Stimulated activated CD8-positive, alpha-beta memory T cell treated with anti-CD3 and anti-CD28 coated beads, Interleukin-15, amount 100 ng/mL, for 24 hours (primary cell): Measurements from ENCODE around the gene CCT7.
"Not testable (repeated sequence)": the region's sequence is repeated elsewhere in the genome, so short reads cannot be mapped to it uniquely, and the experiment has no call there.

Experiments
- DNase-seq: peaks from one replicate; pipeline ENCODE4 v3.0.0-alpha.2; 2020; ENCODE audit warnings: low read depth

The CCT7 gene

DNA sequence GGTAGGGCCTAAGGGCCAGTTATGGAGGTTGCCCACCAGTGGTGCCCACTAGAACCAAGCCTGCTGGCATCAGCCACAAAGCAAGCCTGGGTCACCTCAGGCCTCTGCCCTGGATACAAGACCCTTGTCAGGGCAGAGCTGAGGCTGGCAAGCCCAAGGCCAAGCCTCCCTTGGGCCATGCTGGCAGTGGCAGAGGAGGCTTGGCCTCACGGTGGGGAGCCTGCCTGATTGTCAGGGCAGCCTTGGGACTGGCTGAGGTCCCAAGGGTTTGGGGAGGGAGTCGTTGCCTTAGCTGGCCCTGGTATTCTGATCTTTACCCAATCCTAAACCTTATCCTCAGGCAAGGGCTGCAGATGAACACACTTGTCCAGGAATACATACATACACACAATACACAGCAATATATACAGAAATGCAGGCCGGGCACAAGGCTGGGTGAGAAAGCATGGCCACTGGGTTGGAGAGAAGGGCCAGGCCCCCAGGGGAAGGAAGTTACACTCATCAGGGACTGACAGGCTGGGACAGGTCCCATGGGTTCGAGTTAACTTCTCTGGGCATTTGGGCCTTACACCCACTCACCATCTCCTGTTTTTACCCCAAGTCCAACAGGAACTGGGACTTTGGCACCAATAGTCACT is 21.0 kb downstream of the CCT7 start:
- DNase-seq, result no peak

GRCh38 chr2:73255907-73256617 is 22.0 kb downstream of the CCT7 start:
- DNase-seq, result no peak

GRCh38 chr2:73256618-73256922 is 22.5 kb downstream of the CCT7 start:
- no peak for DNase-seq

DNA sequence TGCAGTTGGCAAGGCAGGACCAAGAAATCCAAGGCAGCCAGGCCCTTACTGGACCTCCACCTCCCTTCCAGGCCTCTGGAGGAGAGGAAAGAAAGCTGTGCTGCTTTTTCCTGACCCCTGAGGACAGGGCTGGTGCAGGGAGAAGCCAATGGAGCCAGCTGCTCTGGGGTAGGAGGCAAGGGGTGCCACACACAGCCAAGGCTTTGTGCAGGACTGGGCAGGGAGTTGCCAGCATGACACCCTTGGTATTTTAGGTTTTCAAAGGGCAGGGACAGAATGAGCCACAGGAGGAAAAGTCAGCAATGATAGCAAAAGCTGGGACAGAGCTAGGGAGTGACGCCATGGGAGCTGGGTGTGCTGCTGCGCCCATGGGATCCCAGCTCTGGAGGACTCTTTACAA is 22.9 kb downstream of the CCT7 start:
- no peak for DNase-seq

GRCh38 chr2:73257425-73258125 is 23.5 kb downstream of the CCT7 start:
- DNase-seq, result no peak

DNA sequence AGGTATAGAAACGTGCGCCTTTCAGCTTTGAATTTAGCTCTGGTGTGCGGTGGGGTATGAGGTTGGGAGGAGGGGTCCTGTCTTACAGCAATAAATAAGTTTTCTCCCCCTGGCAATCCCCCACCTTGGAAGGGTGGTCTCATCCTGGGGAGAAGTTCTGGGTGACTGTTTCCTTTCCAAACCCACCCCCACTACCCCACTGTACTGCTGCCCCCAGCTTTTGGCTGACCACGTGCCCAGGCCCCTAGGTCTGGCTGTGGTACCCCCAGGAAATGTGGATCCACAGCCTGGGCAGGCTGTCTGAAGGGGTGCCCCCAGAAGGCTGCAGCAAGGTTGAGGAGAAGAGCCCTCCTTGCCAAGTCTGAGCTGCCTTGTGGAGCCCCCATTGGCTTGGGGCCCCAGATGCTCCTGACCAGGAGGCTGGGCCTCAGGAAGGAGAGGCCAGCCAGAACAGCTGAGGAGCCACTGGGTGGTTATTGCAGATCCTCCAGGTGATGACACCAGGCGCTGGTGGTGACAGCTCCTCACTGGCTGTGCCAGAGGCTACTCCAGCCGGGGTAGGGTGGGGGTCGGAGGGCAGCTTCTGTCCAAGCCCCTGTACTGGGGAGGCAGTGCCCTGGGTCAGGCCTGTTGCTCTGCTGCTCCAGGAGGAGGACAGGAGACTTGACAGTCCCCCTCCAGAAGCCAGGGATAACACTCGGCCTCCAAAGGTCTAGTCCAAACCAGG is 24.2 kb downstream of the CCT7 start:
- no peak for DNase-seq

DNA sequence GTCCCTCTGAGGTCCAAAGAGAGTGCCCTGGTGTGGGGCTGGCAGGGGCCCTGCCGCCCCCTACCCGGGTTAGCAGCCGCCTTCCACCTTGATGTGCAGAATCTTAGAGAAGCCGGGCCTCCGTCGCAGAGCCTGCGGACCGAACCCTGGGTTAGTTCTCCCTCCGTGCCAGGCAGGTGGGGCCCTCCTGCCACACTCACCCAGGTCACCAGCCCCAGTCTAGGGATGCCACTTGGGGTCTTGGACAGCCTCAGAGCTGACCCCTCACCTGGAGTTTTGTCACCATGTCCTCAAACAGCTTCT is 24.8 kb downstream of the CCT7 start:
- no peak for DNase-seq

DNA sequence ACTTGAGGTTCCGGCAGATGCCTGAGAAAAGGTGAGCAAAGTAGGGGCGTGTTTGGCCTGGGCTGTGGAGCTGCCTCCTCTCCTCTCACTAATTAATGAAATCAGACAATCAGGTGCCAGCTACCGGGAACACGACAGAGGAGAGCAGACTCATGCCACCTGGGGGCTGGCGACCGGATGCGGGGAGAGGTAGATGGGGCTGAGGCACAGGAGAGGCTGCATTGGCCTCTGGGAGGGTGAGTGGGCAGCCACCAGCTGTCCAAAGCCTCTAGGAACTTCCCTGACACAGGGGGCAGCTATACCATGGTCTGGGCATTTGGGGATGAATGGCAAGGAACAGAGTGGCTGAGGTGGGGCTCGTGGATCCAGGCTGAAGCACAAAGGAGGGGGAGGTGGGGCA is 25.2 kb downstream of the CCT7 start:
- no peak for DNase-seq

DNA sequence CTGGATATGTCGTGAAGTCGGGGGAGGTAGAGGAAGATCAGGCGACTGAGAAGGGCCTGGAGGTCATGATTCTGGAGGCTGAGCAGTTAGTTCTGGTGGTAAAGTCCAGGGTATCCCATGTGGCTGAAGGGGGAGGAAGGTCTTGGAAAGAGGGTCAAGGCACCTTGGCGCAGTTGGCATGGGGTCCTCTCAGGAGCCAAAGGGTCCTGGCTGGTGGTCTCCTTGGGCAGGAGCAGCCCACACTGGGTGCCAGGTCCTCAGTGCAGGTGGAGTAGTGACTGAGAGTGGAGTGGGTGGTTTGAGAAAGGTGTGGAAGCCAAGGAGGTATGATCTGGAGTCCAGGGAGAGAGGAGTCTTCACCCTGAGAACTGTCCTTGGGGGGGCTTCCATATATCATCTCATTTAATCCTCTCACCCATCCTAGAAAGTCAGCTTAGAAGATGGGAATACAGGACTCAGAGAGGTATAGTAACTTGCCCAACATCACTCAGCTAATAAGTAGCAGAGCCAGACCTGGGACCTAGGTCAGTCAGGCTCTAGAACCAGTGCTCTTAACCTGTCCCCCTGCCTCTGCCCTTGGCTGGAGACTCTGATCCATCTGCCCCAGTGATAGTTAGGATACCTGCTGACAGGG is 25.7 kb downstream of the CCT7 start:
- no peak for DNase-seq

- DNase-seq, result no peak
These were observed 26.4 kb downstream of the CCT7 start for GRCh38 chr2:73260338-73260984.

DNA sequence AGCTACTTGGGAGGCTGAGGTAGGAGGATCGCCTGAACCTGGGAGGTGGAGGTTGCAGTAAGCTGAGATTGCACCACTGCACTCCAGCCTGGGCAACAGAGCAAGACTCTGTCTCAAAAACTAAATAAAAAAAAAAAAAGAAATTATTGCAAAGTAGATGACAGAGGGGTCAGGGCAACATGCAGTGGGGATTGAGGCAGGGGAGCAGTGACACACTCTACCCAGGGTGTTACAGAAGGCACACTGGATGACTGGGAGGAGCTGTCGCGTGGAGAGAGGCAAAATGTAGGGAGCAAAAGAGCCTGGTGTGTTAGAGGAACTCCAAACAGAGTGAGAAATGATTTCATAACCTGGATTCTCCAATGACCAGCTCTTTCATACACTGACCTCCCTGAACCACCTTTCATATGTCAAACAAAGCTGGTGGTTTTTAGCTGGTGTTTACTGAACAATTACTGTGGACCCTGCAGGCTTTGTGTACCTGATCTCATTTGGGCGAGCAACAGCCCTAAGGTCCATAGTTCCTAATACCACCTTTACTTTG is 28.1 kb downstream of the CCT7 start:
- DNase-seq, result no peak

- not testable (repeated sequence) for DNase-seq
These were observed 28.8 kb downstream of the CCT7 start for GRCh38 chr2:73262691-73263429.

DNA sequence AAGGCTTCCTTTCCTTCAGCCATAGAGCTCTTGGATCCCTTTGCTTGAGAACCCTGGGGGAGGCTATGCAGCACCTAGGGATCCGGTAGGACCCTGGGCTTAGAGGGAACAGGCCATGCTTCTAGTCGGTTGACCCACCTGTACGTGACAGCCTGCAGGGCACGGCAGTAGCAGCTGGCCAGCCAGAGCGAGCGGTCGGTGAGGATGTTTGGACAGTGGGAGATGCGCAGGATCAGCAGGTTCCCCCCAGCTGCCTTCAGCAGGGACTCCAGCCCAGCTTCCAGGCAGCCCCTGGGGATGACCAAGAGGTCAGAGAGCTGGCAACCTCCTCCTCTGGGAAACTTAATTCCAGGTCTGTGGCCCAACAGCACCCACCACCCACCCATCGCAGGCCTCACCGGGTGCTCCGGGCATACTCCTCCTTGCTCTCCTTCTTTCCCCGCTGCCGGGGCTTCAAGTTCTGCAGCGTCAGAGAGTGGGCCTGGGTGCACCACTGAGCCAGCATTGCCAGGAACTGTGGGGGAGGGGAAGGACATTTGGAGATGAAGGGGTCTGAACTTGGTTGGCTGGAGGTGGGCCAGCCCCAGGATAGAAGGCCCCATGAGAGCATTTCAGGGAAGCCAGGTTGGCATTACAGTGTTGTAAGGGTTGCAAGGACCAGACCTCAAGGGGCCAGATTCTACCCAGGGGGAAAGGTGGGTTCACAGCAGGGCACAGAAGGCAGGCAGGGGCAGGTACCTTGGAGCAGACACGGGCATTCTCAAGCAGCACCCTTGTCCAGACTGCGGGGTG is 29.6 kb downstream of the CCT7 start:
- DNase-seq, result no peak

GRCh38 chr2:73264332-73264606 is 30.2 kb downstream of the CCT7 start:
- DNase-seq, result no peak

DNA sequence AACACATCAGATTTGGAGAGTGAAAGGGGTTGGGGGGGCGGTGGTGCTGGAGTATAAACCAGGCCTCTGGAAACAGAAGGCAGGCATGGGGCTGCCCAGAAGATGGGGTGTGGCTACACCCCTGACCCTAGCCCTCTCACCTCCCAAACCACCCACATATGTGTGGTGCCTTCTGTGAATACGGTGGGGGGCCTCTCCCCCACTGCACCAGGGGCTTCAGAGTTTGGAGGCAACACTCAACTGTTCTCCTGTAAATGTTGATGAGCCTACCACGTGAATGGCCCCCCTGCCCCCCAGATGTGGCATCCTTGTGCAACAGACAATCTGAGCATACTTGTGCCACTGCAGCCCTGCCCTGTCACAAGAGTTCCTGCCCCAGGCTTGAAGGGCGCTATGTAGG is 30.7 kb downstream of the CCT7 start:
- DNase-seq, result no peak

DNA sequence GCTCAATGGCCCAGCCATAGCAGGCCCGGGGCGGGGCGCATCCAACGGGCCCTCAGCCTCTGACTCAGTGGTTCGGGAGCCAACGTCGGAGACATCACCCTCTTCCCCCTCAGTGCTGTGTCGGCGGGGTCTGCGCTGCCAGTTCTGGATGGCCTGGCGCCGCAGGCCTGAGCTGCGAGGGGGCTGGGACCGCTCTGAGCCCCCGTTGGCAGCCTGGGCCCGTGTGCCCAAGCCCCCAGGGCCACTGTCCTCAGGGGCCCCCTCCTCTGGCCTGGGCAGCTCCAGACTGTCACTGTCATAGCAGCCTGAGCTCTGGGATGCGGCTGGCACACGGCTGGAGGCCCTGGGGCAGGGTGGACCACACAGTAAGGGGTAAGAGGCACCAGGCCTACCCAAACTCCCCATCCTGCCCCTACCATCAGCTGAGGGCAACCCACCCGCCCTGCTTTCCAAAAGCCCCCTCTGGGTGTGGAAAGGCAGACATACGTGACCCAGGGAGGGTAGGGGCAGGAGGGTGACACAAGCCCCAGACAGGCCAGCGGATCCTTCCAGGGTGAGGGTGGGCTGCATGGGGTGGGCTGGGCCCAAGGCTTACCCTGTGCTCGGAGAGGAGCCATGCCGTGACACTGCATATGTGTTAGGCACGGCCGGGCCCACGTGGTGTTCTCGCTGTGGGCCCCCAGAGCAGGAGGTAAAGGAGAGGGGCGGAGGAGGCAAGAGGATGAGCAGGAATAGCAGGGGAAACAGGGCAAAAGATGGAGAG is 31.4 kb downstream of the CCT7 start:
- DNase-seq, result no peak

- DNase-seq, result no peak
These were observed 32.2 kb downstream of the CCT7 start for GRCh38 chr2:73266061-73266901.

- DNase-seq, result no peak
These were observed 32.9 kb downstream of the CCT7 start for GRCh38 chr2:73267008-73267407.

GRCh38 chr2:73268366-73268829 is 34.3 kb downstream of the CCT7 start:
- no peak for DNase-seq
